ENCODE measurements around the gene TARS1. TPM values are rescaled to one million over a fixed set of nuclear protein-coding genes. Genes with fewer than 3 reads are reported as not detected.
"Not testable (repeated sequence)": the region's sequence is repeated elsewhere in the genome, so short reads cannot be mapped to it uniquely, and the experiment has no call there.

The TARS1 gene
- total and polyA plus RNA-seq, 3 donors from 2014 or later = 36.7 to 51.1 (median 40.5) TPM

GRCh38 chr5:33509036-33509435 lies 68.3 kb downstream of the TARS1 start:
- no peak overlapping the region for H3K4me3 ChIP-seq
- no peaks in the 10 kb centered on the region for H3K4me1 ChIP-seq
- H3K27me3 ChIP-seq = no peaks in the 10 kb centered on the region
- intact Hi-C loops (cut with DNase I; ENCODE audit: low total_unique reads) = no loop called here
- no peak for DNase-seq
- no peaks in the 10 kb centered on the region for H3K9me3 ChIP-seq
- TF ChIP-seq CTCF (IDR thresholded peaks at IDR 0.05) (no peak), POLR2A (IDR thresholded peaks at IDR 0.05) (no peak)
- no peak overlapping the region for H3K27ac ChIP-seq
- no peaks in the 10 kb centered on the region for H3K36me3 ChIP-seq (ENCODE audit: low read depth, missing control alignments)
- WGBS, 2 donors = 71 to 76% methylated on average over 3 of the region's 3 CpGs

GRCh38 chr5:33513462-33514185 lies 72.9 kb downstream of the TARS1 start:
- intact Hi-C loops (cut with DNase I; ENCODE audit: low total_unique reads) = no loop called here
- Histone ChIP-seq H3K27me3 (no peaks in the 10 kb centered on the region), H3K4me1 (no peaks in the 10 kb centered on the region), H3K27ac (no peak overlapping the region), H3K9me3 (no peaks in the 10 kb centered on the region), H3K36me3 (ENCODE audit: low read depth, missing control alignments) (no peaks in the 10 kb centered on the region), H3K4me3 (no peak overlapping the region)
- no peak for TF ChIP-seq POLR2A (IDR thresholded peaks at IDR 0.05)
- no peak for TF ChIP-seq CTCF (IDR thresholded peaks at IDR 0.05)
- 84 to 97% methylated on average over 3 of the region's 3 CpGs for WGBS, 2 donors
- no peak for DNase-seq

- intact Hi-C loops (cut with DNase I; ENCODE audit: low total_unique reads) = not testable (repeated sequence)
- 70 to 87% methylated on average over 2 to 29 of the region's 32 CpGs for WGBS, 2 donors
These were observed 74.6 kb downstream of the TARS1 start for GRCh38 chr5:33515366-33515765.

GRCh38 chr5:33516421-33516820 lies 75.7 kb downstream of the TARS1 start:
- no peak for DNase-seq
- intact Hi-C loops (cut with DNase I; ENCODE audit: low total_unique reads) = no loop called here
- Histone ChIP-seq H3K36me3 (ENCODE audit: low read depth, missing control alignments) (no peaks in the 10 kb centered on the region), H3K4me1 (no peaks in the 10 kb centered on the region), H3K9me3 (no peaks in the 10 kb centered on the region), H3K27me3 (no peaks in the 10 kb centered on the region), H3K27ac (no peak overlapping the region), H3K4me3 (no peak overlapping the region)
- WGBS, 2 donors = 64 to 74% methylated on average over 2 of the region's 2 CpGs
- TF ChIP-seq POLR2A (IDR thresholded peaks at IDR 0.05) (no peak), CTCF (IDR thresholded peaks at IDR 0.05) (no peak)

More at GRCh38 chr5:33515366-33515765, 74.6 kb downstream of the TARS1 start:
- DNase-seq; H3K9me3 ChIP-seq; H3K27ac ChIP-seq; H3K27me3 ChIP-seq; H3K4me1 ChIP-seq; H3K36me3 ChIP-seq (ENCODE audit: low read depth, missing control alignments): not testable (repeated sequence)
- H3K4me3 ChIP-seq = peak overlapping the region in 1 of 2 donors; percentile 43
